ENCODE data around the gene BDH1.
A peak's percentile ranks its signal among the peaks of the same experiment; 100 is the strongest.
"Not testable (repeated sequence)": the region's sequence is repeated elsewhere in the genome, so short reads cannot be mapped to it uniquely, and the experiment has no call there.

Gene BDH1

GRCh38 chr3:197575362-197575761 lies 19.6 kb upstream of the BDH1 start:
- H3K4me1 ChIP-seq (ENCODE audit: control insufficient read depth, low read depth, low read length) = peaks cover 59% of the 10 kb centered on the region
- no peak overlapping the region for H3K27ac ChIP-seq (ENCODE audit: low read length)
- peaks cover 3% of the 10 kb centered on the region for H3K9me3 ChIP-seq (ENCODE audit: control insufficient read depth, low read depth, low read length)
- H3K9ac ChIP-seq (ENCODE audit: low read length) = no peak overlapping the region
- H3K27me3 ChIP-seq (ENCODE audit: control insufficient read depth, insufficient read depth, low read length) = no peaks in the 10 kb centered on the region
- H3K36me3 ChIP-seq (ENCODE audit: control insufficient read depth, low read depth, low read length) = no peaks in the 10 kb centered on the region
- H3K4me3 ChIP-seq (ENCODE audit: low read length) = peak overlapping the region; percentile 45

- H3K9me3 ChIP-seq (ENCODE audit: control insufficient read depth, low read depth, low read length); H3K36me3 ChIP-seq (ENCODE audit: control insufficient read depth, low read depth, low read length); H3K9ac ChIP-seq (ENCODE audit: low read length); H3K27me3 ChIP-seq (ENCODE audit: control insufficient read depth, insufficient read depth, low read length): not testable (repeated sequence)
- Histone ChIP-seq H3K4me3 (ENCODE audit: low read length) (peak overlapping the region; percentile 45), H3K4me1 (ENCODE audit: control insufficient read depth, low read depth, low read length) (peaks cover 52% of the 10 kb centered on the region), H3K27ac (ENCODE audit: low read length) (peak overlapping the region; percentile 48)
Observed at GRCh38 chr3:197574396-197574991, 18.7 kb upstream of the BDH1 start.

DNA sequence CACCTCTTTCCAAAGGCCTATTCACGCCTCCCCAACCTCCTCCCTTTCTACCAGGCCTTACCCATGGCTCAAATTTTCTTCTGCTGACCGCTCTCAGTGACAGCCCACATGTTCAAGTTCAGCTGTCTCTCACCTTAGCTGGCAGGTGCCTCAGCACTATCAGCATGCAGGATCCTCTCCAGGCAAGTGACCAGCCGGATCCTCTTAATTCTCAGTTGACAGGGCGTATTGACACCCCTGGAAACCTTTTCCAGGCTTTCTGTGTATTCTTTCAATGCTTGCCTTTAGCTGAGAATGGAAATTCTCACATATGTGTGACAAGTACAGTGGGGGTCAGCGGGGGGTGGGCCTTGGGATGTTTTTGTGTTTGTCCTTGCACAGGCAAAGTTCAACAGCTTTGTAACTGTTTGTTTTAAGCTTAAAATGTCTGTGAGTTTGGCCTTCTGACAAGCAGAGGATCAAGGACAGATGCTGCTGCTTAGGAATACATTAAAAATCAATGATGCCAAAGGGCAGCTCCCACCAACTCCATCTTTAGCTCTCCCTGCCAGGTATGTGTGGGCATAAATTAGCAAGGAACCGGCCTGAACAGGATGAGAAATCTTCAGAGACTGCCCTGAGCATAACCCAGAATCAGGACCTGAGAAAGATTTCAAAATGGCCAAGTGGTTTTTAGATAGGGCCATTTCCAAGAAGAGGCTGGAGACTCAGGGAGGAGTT lies 17.4 kb upstream of the BDH1 start:
- Histone ChIP-seq H3K36me3 (ENCODE audit: control insufficient read depth, low read depth, low read length) (no peaks in the 10 kb centered on the region), H3K9me3 (ENCODE audit: control insufficient read depth, low read depth, low read length) (peaks cover 3% of the 10 kb centered on the region), H3K9ac (ENCODE audit: low read length) (no peak overlapping the region), H3K27me3 (ENCODE audit: control insufficient read depth, insufficient read depth, low read length) (no peaks in the 10 kb centered on the region), H3K4me1 (ENCODE audit: control insufficient read depth, low read depth, low read length) (peaks cover 54% of the 10 kb centered on the region), H3K4me3 (ENCODE audit: low read length) (no peak overlapping the region), H3K27ac (ENCODE audit: low read length) (no peak overlapping the region)

- H3K36me3 ChIP-seq (ENCODE audit: control insufficient read depth, low read depth, low read length); H3K27me3 ChIP-seq (ENCODE audit: control insufficient read depth, insufficient read depth, low read length); H3K4me3 ChIP-seq (ENCODE audit: low read length); H3K9ac ChIP-seq (ENCODE audit: low read length); H3K27ac ChIP-seq (ENCODE audit: low read length); H3K9me3 ChIP-seq (ENCODE audit: control insufficient read depth, low read depth, low read length): not testable (repeated sequence)
- H3K4me1 ChIP-seq (ENCODE audit: control insufficient read depth, low read depth, low read length) = peaks cover 54% of the 10 kb centered on the region
Observed at GRCh38 chr3:197571880-197572172, 16.1 kb upstream of the BDH1 start.

- H3K36me3 ChIP-seq (ENCODE audit: control insufficient read depth, low read depth, low read length); H3K27ac ChIP-seq (ENCODE audit: low read length); H3K9me3 ChIP-seq (ENCODE audit: control insufficient read depth, low read depth, low read length); H3K27me3 ChIP-seq (ENCODE audit: control insufficient read depth, insufficient read depth, low read length); H3K9ac ChIP-seq (ENCODE audit: low read length); H3K4me3 ChIP-seq (ENCODE audit: low read length): not testable (repeated sequence)
- H3K4me1 ChIP-seq (ENCODE audit: control insufficient read depth, low read depth, low read length) = peaks cover 49% of the 10 kb centered on the region
Observed at GRCh38 chr3:197571074-197571879, 15.5 kb upstream of the BDH1 start.

DNA sequence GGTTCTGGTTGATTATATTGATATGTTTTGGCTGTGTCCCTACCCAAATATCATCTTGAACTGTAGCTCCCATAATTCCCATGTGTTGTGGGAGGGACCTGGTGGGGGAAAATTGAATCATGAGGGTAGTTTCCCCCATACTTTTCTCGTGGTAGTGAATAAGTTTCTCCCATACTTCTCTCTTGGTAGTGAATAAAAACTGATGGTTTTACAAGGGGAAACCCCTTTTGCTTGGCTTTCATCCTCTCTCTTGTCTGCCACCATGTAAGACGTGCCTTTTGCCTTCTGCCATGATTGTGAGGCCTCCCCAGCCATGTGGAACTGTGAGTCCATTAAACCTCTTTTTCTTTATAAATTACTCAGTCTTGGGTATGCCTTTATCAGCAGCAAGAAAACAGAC lies 13.7 kb upstream of the BDH1 start:
- Histone ChIP-seq H3K4me1 (ENCODE audit: control insufficient read depth, low read depth, low read length) (peaks cover 34% of the 10 kb centered on the region), H3K9me3 (ENCODE audit: control insufficient read depth, low read depth, low read length) (peaks cover 25% of the 10 kb centered on the region)
- H3K27me3 ChIP-seq (ENCODE audit: control insufficient read depth, insufficient read depth, low read length); H3K4me3 ChIP-seq (ENCODE audit: low read length); H3K9ac ChIP-seq (ENCODE audit: low read length); H3K36me3 ChIP-seq (ENCODE audit: control insufficient read depth, low read depth, low read length); H3K27ac ChIP-seq (ENCODE audit: low read length): not testable (repeated sequence)

- no peak overlapping the region for H3K27ac ChIP-seq (ENCODE audit: low read length)
- no peaks in the 10 kb centered on the region for H3K36me3 ChIP-seq (ENCODE audit: control insufficient read depth, low read depth, low read length)
- no peak overlapping the region for H3K4me3 ChIP-seq (ENCODE audit: low read length)
- no peaks in the 10 kb centered on the region for H3K27me3 ChIP-seq (ENCODE audit: control insufficient read depth, insufficient read depth, low read length)
- peaks cover 27% of the 10 kb centered on the region for H3K9me3 ChIP-seq (ENCODE audit: control insufficient read depth, low read depth, low read length)
- no peak overlapping the region for H3K9ac ChIP-seq (ENCODE audit: low read length)
- H3K4me1 ChIP-seq (ENCODE audit: control insufficient read depth, low read depth, low read length) = peaks cover 21% of the 10 kb centered on the region
Observed at GRCh38 chr3:197567904-197568681, 12.3 kb upstream of the BDH1 start.

DNA sequence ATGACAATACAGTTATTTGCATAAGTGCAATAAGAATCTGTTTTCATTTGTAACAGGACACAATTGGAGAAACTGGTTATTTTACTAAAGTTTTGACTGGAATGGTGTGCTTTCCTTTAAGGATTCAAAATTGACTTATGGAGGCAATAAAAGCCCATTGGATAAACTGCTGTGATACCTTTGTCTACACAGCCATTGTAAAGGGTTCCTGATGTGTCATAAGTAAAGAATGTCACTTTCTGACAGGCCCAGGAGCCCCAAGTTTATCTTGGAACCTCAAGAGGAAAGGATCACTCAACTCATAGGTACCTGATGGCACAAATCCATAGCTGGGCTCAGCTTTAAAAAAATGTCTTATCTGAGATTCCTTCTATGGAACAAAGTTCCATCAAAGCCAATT lies 10.4 kb upstream of the BDH1 start:
- not testable (repeated sequence) for H3K9ac ChIP-seq (ENCODE audit: low read length)

GRCh38 chr3:197564097-197564843 lies 8.5 kb upstream of the BDH1 start:
- no peak overlapping the region for H3K4me3 ChIP-seq (ENCODE audit: low read length)
- peaks cover 28% of the 10 kb centered on the region for H3K9me3 ChIP-seq (ENCODE audit: control insufficient read depth, low read depth, low read length)
- H3K4me1 ChIP-seq (ENCODE audit: control insufficient read depth, low read depth, low read length) = peaks cover 16% of the 10 kb centered on the region

More for the DNA sequence above, 10.4 kb upstream of the BDH1 start:
- H3K9me3 ChIP-seq (ENCODE audit: control insufficient read depth, low read depth, low read length) = peaks cover 28% of the 10 kb centered on the region
- not testable (repeated sequence) for H3K36me3 ChIP-seq (ENCODE audit: control insufficient read depth, low read depth, low read length); H3K27me3 ChIP-seq (ENCODE audit: control insufficient read depth, insufficient read depth, low read length); H3K4me3 ChIP-seq (ENCODE audit: low read length); H3K27ac ChIP-seq (ENCODE audit: low read length)
- peaks cover 16% of the 10 kb centered on the region for H3K4me1 ChIP-seq (ENCODE audit: control insufficient read depth, low read depth, low read length)

GRCh38 chr3:197562398-197563251 lies 6.9 kb upstream of the BDH1 start:
- H3K4me3 ChIP-seq (ENCODE audit: low read length) = no peak overlapping the region
- peaks cover 28% of the 10 kb centered on the region for H3K9me3 ChIP-seq (ENCODE audit: control insufficient read depth, low read depth, low read length)
- no peak overlapping the region for H3K27ac ChIP-seq (ENCODE audit: low read length)
- H3K4me1 ChIP-seq (ENCODE audit: control insufficient read depth, low read depth, low read length) = peaks cover 9% of the 10 kb centered on the region
- no peaks in the 10 kb centered on the region for H3K36me3 ChIP-seq (ENCODE audit: control insufficient read depth, low read depth, low read length)
- H3K9ac ChIP-seq (ENCODE audit: low read length) = no peak overlapping the region
- peaks cover 4% of the 10 kb centered on the region for H3K27me3 ChIP-seq (ENCODE audit: control insufficient read depth, insufficient read depth, low read length)

More at GRCh38 chr3:197564097-197564843, 8.5 kb upstream of the BDH1 start:
- no peaks in the 10 kb centered on the region for H3K36me3 ChIP-seq (ENCODE audit: control insufficient read depth, low read depth, low read length)
- no peak overlapping the region for H3K27ac ChIP-seq (ENCODE audit: low read length)
- H3K27me3 ChIP-seq (ENCODE audit: control insufficient read depth, insufficient read depth, low read length) = no peaks in the 10 kb centered on the region
- H3K9ac ChIP-seq (ENCODE audit: low read length) = no peak overlapping the region

All from iPS-18a (cell line).